GM19328 (cell line): Measurements from ENCODE around the gene GTF3C1.
A peak's percentile ranks its signal among the peaks of the same experiment; 100 is the strongest.

ENCODE experiments used
- ATAC-seq: cut with Tn5 transposase; IDR thresholded peaks from one replicate; pipeline ENCODE4 v1.9.1; 2021; ENCODE audit warnings: mild to moderate bottlenecking, moderate library complexity; ENCODE audit not compliant: unreplicated experiment

Gene GTF3C1

GRCh38 chr16:27520982-27521673 is 28.6 kb downstream of the GTF3C1 start:
- no peak for ATAC-seq

- ATAC-seq = no peak
Observed at GRCh38 chr16:27518226-27518625, 31.5 kb downstream of the GTF3C1 start.

DNA sequence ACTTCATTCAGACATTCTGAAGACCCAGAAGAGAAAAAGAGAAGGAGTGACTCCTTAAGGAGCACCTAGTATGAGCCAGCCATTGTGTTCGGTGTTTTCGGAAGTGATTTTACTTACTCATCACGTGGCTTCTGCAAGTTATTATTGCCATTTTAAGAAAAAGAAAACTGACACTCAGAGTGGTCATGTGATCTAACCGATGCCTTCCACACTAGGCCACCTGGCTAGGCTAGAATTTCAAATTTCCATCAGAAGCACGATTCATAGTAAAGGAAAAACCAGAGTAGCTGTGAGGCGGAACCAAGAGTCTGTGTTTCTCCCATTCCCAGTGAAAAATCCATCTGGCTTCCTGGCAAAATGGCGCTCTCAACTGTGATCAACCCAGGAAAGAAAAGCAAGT is 32.0 kb downstream of the GTF3C1 start:
- no peak for ATAC-seq

- no peak for ATAC-seq
Observed at GRCh38 chr16:27516365-27516764, 33.3 kb downstream of the GTF3C1 start.

DNA sequence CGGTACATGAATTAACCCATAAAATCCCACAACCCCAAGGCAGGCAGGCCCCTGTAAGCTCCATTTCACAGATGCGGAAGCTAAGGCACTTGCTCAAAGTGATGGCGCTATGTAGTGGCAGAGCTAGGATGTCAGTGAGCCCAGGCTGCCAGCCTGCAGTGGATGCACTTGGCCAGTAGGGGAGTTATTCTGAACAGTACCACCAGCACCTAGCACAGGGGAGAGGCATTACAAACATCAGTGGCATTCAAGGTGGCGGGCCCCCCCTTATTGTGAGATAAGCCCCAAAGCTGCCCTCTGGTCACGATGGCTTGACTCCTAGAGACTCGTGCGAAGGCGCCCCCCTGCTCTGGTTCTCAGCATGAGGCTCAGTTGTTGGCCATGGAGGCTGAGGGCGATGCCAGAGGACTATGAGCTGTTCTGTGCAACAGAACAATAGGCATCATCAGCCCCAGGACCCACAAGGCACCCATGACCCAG is 33.8 kb downstream of the GTF3C1 start:
- ATAC-seq = peak; percentile 60

GRCh38 chr16:27514806-27515205 is 34.9 kb downstream of the GTF3C1 start:
- ATAC-seq = no peak

GRCh38 chr16:27511657-27512448 is 37.9 kb downstream of the GTF3C1 start:
- ATAC-seq = no peak

DNA sequence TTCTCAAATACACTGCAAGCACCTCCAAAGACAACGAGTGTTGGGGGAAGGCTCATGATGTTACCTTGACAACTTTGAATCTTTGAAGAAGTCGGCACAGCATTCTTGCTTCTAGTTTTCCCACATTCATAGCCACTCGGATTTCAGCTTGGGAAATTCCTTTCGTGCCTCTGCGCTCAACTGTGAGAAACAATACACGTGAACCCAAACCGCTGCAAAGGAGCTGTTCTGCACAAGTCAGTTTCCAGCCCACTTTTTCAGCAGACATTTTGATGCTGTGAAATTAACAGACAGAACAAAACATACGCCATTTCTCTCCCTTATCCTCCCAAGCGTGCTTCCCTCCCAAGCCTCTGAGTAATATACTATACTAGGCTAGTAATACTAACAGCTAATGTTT is 41.2 kb downstream of the GTF3C1 start:
- ATAC-seq = no peak

DNA sequence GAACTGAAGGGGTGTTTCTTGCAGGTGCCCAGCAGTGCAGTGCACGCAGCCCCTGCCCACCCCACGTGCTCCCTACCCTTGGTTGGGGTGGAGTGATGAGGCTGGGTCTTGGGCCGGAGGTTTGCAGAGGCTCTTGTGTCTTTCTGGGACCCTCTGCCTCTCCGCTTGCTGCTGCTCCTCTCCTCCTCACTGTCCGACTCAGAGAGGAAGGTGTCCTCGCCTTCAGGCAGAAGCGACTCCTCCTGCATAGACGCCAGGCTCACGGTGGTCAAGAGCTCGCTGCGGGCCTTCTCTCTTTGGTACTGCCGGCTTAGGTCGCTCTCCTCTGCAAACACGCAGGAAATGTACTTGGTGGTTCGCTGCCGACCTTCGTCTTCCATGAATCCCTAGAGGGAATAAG is 42.9 kb downstream of the GTF3C1 start:
- no peak for ATAC-seq

DNA sequence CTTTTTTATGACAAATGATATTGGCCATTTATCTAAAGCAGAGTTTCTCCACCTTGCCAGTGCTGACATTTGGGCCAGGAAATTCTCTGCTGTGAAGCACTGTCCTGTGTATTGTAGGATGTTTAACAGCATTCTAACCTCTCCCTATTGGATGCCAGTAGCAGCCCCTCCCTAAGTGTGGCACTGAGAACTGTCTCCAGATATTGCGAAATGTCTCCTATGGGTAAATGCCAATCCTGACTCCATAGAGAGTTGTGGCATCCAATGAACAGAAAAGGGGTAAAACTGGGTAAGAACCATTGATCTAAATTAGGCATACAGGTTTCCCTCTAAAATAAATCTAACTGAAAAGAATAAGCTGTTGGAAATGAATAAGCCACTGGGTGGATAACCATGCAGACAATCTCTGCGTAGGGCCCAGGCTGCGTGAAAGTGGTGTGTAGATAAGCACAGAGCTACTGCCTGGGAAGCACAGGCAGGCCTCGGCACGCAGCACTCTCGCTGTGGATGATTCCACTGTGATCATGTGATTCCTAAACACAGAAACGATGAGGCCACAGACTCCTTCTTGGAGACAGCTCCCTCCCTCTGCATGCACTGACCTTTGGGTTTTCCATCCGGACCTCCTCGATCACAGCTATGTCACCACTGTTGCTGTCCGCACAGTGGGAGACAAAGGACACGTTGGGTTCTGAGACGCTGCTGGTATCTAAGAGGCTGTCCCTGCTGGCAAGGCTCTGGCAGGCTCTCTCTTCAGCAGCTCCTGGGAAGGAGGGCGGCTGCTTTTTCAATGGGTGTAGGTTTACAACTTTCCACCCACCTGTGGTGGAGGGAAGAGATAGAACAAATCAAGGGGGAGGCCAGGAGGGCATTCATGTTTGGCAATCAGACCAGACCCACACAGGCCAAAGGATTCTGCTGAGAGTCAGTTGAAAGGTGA is 44.1 kb downstream of the GTF3C1 start:
- ATAC-seq = no peak

GRCh38 chr16:27503662-27504061 is 46.1 kb downstream of the GTF3C1 start:
- ATAC-seq = no peak

DNA sequence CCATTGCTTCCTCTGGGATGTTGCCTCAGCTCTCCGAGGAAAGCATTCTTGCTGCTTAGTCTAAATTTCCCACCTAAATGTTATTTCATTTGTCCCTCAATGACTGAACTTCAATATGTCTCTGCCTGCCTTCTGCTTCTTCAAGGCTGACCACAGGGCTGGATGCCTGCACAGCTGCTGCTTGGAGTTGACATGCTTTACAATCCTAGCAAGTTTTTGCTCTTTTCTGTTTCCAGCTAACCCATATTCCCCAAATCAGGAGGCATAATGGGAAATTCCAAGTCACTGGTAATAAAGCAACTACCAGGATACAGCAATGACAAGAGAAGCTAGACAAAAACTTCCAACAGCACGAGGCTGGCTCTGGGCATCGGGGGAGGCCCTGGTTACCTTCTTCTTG is 48.9 kb downstream of the GTF3C1 start:
- no peak for ATAC-seq

- ATAC-seq = no peak
Observed at GRCh38 chr16:27499659-27500055, 50.1 kb downstream of the GTF3C1 start.

GRCh38 chr16:27498916-27499658 is 50.6 kb downstream of the GTF3C1 start:
- ATAC-seq = no peak

DNA sequence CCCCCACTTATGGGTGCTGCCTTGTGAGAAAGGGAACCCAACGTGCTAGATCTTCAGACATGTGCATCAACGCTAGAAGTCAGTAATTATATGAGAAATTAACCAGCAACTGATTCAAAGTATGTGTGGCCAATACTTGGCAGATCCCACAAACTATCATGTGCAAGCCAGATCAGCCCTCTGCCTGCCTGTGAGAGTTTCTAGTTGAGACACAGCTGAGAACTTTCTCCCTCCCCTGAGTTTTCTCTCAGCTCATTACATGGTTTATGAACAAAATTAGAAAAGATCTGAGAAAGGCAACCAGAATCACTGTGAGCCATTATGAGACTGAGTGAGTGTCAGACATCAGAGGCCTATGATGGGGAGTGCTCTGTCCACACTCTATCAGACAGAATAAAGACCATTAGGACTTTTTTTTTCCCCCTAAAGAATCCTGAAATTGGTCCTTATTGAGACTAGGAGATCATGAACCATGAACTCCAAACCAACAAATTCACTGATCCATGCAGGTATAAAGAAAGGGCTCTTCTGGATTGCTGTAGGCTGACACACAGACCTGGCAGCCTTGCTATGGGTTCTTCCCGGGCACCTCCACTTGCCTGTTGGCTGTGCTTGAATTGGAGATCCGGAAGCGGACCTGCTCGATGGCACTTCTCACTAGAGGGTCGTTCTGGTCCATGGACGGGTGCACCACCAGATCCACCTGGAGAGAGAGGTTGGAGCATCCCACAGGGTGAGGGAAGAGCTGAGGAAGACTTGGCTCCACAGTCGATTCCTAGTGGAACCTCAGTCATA is 51.5 kb downstream of the GTF3C1 start:
- ATAC-seq = no peak

DNA sequence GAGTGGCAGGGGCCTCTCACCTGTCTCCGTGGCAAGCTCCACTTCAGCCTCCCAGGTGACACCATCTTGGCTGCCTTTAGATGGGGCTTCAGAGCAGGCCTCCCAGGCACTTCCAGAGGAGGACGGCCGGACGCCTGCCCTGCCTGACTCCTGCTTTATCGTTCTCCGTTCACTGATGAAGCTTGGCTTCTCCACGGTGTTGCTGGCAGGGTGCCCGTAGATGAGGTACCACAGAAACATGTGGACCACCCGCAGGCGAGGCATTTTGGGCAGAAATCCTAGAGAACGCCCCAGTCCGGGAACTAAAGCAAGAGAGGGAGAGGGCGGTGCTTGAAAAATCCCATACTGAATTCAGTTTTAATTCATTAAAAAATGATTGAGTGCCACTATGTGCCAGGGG is 54.5 kb downstream of the GTF3C1 start:
- ATAC-seq = no peak

DNA sequence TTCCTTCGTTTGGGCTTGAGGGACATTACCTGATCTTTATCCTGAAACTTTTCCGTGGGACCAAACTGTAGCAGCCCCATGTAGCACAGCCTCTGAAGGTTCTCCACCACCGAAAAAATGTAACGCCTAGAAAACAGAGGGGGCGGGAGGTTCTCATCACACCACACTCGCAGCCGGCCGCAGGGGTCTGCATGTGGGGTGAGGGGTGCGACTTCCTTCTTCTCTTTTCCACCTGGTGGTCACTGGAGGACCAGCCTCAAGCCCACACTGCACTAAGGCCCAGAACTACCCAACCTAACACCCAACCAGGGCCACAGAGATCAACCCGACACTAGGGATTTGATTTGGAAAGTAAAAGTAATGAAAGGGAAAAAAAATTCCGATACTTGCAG is 57.1 kb downstream of the GTF3C1 start:
- ATAC-seq = no peak

DNA sequence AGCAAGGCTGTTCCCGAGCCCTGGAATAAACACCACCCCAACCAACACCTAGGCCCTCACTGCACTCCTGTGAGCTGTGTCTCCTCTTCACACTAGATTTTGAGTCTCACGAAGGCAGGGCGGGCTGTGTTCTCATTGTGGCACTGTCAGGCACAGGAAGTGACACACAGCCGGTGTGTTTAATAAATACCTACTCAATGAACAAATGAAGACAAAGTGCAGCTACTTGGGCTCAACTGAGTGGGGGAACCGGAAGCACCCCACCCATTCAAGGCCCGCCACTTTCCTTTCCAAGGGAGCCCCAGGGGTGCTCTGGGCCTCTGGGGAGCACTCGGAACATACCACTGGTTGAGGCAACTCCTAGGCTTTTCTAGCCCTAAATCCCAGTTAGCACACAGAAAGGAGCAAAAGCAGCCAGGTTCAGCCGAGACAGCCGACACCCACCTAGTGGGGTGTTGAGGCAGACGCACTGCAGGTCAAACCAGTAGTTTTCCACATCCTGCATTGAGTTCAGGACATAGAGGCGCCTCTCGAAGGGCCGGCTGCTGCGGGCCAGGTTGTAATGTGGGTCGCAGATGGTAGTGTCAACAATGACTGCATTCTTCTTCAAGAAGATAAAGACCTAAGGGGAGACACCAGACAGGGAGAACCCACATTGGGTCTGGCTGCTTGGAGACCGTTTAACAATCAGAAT is 57.7 kb downstream of the GTF3C1 start:
- no peak for ATAC-seq

GRCh38 chr16:27489906-27490305 is 59.8 kb downstream of the GTF3C1 start:
- ATAC-seq = no peak
